ENCODE measurements around the gene ABCC12.

DNA sequence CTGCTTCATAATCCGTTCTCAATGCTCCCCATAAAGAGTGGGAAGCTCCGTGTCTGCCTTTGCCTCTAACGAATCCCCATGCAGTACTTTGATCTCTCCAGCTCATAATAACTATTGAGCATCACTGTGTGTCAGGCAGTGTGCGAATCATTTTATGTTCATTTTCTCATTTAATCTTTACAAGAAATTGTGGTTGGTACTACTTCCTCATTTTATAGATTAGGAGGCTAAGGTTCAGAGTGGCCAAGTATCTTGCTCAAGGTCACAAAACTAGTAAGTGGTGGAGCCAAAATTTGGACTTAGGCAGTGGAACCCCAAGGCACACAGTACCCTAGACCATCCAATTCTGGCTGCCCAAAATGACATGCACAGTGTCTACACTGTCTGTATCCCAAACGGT lies 44.8 kb downstream of the ABCC12 start:
- TF ChIP-seq, protein P1, sequence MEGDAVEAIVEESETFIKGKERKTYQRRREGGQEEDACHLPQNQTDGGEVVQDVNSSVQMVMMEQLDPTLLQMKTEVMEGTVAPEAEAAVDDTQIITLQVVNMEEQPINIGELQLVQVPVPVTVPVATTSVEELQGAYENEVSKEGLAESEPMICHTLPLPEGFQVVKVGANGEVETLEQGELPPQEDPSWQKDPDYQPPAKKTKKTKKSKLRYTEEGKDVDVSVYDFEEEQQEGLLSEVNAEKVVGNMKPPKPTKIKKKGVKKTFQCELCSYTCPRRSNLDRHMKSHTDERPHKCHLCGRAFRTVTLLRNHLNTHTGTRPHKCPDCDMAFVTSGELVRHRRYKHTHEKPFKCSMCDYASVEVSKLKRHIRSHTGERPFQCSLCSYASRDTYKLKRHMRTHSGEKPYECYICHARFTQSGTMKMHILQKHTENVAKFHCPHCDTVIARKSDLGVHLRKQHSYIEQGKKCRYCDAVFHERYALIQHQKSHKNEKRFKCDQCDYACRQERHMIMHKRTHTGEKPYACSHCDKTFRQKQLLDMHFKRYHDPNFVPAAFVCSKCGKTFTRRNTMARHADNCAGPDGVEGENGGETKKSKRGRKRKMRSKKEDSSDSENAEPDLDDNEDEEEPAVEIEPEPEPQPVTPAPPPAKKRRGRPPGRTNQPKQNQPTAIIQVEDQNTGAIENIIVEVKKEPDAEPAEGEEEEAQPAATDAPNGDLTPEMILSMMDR (IDR thresholded peaks at IDR 0.05), result no peak
- no peak for TF ChIP-seq EZH2 (IDR thresholded peaks at IDR 0.05; ENCODE audit: borderline replicate concordance, insufficient read depth, low read depth, low read length, poor library complexity, severe bottlenecking)
